GDM1 (cell line): ENCODE data around the gene CSNK2A1.

Experiments used
- DNase-seq: peaks from one replicate; lab custom pipeline; 2025; lab: John Stamatoyannopoulos, UW

The CSNK2A1 gene

DNA sequence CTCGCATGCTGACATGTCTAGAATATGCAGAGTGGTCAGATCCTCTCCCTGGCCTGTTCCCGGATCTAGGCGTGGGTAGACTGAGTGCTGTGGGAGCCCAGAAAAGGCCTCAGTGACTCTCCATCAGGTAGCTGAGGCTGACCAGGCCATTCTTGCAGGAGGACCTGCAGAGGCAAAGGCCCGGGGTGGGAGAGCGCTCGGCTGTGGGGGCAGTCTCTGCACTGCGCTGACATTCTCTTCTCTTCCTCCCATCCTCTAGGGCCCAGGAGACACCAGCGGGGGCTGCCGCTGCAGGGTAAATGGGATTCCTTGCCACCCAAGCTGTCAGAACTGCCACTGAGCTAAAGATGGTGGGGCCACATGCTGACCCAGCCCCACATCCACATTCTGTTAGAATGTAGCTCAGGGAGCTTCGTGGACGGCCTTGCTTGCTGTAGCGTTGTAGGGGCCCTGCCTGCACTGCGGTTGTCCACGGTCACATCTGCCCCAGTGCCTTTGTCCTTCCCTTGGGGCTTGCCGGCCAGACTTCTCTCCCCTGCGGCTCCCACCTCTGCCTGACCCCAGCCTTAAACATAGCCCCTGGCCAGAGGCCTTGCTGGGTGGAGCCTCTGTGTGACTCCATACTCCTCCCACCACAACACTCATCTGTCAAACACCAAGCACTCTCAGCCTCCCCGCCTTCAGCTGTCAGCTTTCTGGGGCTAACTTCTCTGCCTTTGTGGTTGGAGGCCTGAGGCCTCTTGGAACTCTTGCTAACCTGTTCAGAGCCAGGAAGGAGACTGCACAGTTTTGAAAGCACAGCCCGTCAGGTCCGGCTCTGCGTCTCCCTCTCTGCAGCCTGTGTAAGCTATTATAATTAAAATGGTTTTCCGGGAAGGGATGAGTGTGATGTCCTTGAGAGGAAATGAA lies 113.2 kb downstream of the CSNK2A1 start:
- no peak for DNase-seq

DNA sequence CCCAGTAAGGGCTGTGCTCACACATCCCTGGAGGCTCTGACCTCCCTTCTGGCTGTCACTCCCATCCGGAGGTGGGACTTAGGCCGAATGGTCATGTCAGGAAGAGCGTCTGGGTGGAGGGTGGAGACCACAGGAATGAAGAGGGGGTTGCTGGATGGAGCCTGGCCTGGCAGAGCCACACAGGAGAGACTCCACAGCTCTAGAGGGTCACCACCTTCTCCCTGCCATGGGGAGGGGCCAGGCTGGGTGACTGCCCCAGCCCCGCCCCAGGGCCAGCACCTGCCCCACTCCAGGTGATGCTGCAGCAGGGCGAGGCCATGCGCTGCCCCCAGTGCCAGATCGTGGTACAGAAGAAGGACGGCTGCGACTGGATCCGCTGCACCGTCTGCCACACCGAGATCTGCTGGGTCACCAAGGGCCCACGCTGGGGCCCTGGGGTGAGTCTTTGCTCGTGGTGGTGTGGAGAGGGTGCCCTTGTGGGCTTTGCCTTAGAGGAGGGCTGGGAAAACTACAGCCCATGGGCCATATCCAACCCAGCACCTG lies 114.9 kb downstream of the CSNK2A1 start:
- DNase-seq = no peak

GRCh38 chr20:427849-428657 lies 115.5 kb downstream of the CSNK2A1 start:
- no peak for DNase-seq

DNA sequence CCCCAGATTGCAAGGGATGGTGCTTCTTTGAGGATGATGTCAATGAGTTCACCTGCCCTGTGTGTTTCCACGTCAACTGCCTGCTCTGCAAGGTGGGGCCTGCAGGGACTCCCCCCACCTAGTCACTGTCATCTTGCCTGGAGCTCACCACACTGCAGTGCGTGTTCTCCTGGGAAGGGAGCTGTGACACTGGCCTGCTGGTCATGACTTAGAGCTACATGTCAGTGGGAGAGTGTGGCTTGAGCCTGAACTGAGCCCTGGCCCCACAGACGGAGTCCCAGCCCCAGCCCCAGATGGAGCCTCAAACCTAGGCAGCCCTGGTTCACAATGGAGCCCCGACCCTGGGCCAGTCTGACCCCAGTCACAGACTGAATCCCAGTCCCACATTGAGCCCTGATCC lies 116.2 kb downstream of the CSNK2A1 start:
- DNase-seq = no peak

- DNase-seq = no peak
These were observed 117.0 kb downstream of the CSNK2A1 start for GRCh38 chr20:426566-426965.
